ENCODE data around the gene TNPO3. TPM values are rescaled to one million over a fixed set of nuclear protein-coding genes. Genes with fewer than 3 reads are reported as not detected.

The TNPO3 gene
- total and polyA plus RNA-seq, 2 donors, result 17.2 to 30.7 TPM

DNA sequence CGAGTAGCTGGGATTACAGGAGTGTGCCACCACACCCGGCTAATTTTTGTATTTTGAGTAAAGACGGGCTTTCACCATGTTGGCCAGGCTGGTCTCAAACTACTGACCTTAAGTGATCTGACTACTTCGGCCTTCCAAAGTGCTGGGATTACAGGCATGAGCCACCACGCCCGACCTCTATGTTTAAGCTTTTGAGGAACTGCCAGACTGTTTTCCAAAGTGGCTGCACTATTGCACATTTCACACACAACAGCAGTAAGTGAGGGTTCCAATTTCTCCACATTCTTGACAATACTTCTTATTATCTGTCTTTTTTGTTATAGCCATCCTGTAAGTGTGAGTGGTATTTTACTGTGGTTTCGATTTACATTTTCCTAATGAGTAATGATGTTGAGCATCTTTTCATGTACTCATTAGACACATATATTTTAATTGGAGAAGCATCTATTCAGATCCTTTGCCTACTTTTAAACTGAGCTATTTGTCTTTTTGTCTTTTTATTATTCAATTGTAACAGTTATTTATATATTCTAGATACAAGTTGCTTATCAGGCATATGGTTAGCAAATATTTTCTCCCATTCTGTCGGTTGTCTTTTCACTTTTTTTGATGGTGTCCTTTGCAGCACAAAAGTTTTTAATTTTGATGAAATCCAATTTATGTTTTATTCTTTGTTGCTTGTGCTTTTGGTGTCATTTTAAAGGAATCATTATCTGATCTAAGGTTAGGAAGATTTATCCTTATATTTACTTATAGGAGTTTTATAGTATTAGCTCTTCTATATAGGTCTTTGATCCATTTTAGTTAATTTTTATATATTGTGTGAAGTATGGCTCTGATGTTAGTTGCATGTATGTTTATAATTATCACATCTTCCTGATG is 130.0 kb downstream of the TNPO3 start:
- Histone ChIP-seq H3K36me3 (ENCODE audit: control insufficient read depth in 2 of 2, insufficient read depth in 2 of 2, low read length in 1 of 2) (no peaks in the 10 kb centered on the region), H3K27me3 (ENCODE audit: control insufficient read depth in 2 of 2, insufficient read depth in 1 of 2, low read length in 1 of 2) (peaks cover under 1 to 30% of the 10 kb centered on the region in 2 donors), H3K27ac (ENCODE audit: low read depth in 1 of 2, low read length in 1 of 2) (no peak overlapping the region), H3K4me3 (ENCODE audit: low read length in 2 of 2) (no peak overlapping the region), H3K4me1 (ENCODE audit: control insufficient read depth in 2 of 2, insufficient read depth in 2 of 2, low read length in 2 of 2) (no peaks in the 10 kb centered on the region), H3K9me3 (ENCODE audit: control insufficient read depth in 2 of 2, insufficient read depth in 1 of 2, low read length in 1 of 2) (no peaks in the 10 kb centered on the region)
- WGBS, result 96% methylated on average over 8 of the region's 8 CpGs
- DNase-seq (ENCODE audit: low read depth in 6 of 9, low spot score in 9 of 9), result no peak

DNA sequence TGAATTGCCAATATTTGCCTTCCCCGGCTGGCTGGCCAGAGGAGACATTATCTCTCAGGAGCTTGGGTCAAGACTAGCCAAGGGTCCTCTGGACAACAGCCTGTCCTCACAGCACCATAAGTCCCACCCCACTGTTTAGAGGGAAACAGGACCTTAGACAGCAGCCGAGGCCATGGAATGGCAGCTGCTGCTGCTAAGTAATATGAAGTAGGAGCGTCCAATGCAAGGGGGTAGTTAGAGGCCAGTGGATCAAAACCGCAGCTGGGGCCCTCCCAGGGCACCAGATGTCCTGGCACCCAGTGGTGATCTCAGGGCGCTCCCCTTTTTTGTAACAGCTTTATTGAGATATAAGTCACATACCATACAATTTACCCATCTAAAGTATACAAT is 131.5 kb downstream of the TNPO3 start:
- no peak for DNase-seq (ENCODE audit: low read depth in 6 of 9, low spot score in 9 of 9)
- Histone ChIP-seq H3K4me1 (ENCODE audit: control insufficient read depth in 2 of 2, insufficient read depth in 2 of 2, low read length in 2 of 2) (no peaks in the 10 kb centered on the region), H3K36me3 (ENCODE audit: control insufficient read depth in 2 of 2, insufficient read depth in 2 of 2, low read length in 1 of 2) (no peaks in the 10 kb centered on the region), H3K27ac (ENCODE audit: low read depth in 1 of 2, low read length in 1 of 2) (no peak overlapping the region), H3K9me3 (ENCODE audit: control insufficient read depth in 2 of 2, insufficient read depth in 1 of 2, low read length in 1 of 2) (no peaks in the 10 kb centered on the region), H3K4me3 (ENCODE audit: low read length in 2 of 2) (no peak overlapping the region), H3K27me3 (ENCODE audit: control insufficient read depth in 2 of 2, insufficient read depth in 1 of 2, low read length in 1 of 2) (peaks cover 4 to 42% of the 10 kb centered on the region in 2 donors)
- 94% methylated on average over 5 of the region's 5 CpGs for WGBS

DNA sequence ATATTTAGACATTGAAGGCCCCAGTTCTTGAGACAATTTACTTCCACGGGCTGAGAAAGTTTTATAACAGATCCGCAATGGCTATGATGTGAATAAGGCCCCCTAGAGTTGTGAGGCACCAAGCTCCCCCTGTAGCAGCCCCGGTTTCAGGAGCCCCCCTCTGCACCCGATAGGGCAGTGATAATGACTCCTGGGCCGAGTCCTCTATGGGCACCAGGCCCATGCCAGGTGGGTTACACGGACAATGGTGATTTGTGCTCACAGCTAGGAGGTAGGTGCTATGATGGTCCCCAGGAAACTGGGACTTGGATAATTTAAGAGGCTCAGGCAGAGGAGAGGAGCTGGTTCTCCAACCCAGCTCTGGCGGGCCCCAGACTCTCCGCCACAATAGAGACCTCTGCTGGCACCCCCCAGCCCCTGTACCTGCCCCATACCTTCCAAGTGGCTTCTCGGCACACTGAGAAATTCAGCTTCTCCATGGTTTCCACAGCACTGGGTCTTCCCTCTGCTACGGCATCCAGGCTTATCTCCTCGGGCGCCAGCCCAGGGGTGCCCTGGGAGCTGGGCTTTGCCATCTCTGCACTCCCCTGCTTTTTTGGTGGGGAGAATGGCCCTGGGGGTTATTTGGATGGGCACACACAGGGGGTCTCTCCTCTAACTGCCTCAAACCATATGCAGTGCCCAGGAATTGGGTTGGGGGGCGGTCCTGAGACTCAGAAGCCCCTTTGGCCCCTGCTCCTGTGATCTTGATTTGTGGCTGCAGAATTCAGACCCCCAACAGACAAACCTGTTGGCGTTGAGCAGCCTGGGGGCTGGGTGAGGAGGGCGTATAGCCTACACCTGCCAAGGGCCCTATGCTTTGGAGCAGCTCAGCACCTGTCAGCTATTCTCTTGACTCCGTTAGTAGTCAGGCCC is 132.2 kb downstream of the TNPO3 start:
- 96% methylated on average over 16 of the region's 16 CpGs for WGBS
- H3K4me3 ChIP-seq (ENCODE audit: low read length in 2 of 2), result no peak overlapping the region
- H3K4me1 ChIP-seq (ENCODE audit: control insufficient read depth in 2 of 2, insufficient read depth in 2 of 2, low read length in 2 of 2), result no peaks in the 10 kb centered on the region
- no peaks in the 10 kb centered on the region for H3K9me3 ChIP-seq (ENCODE audit: control insufficient read depth in 2 of 2, insufficient read depth in 1 of 2, low read length in 1 of 2)
- no peaks in the 10 kb centered on the region for H3K36me3 ChIP-seq (ENCODE audit: control insufficient read depth in 2 of 2, insufficient read depth in 2 of 2, low read length in 1 of 2)
- no peak for DNase-seq (ENCODE audit: low read depth in 6 of 9, low spot score in 9 of 9)
- H3K27me3 ChIP-seq (ENCODE audit: control insufficient read depth in 2 of 2, insufficient read depth in 1 of 2, low read length in 1 of 2), result peaks cover 4 to 48% of the 10 kb centered on the region in 2 donors
- no peak overlapping the region for H3K27ac ChIP-seq (ENCODE audit: low read depth in 1 of 2, low read length in 1 of 2)

DNA sequence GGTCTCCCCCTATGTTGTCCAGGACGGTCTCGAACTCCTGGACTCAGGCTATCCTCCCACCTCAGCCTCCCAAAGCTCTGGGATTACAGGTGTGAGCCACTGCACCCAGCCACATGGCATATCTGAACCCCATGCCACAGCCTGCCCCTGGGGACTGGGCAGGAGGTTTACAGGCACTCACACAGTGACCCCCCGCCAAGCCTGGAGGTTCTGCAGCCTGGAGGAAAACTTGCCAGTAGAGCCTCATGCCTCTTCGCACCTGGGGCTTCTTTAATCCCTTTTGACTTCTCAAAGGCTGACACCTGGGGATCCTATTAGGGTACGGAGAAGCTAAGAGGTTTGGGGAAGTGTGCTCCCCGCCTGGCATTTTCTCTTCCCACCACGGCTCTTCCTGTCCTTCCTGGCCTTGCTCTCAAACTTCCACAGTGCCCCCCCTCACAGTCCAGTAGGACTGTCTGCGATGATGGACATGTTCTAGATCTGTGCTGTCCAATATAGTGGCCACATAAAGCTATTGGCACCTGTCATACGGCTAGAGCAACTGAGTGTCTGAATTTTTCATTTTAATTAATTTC is 133.0 kb downstream of the TNPO3 start:
- Histone ChIP-seq H3K4me3 (ENCODE audit: low read length in 2 of 2) (no peak overlapping the region), H3K27ac (ENCODE audit: low read depth in 1 of 2, low read length in 1 of 2) (no peak overlapping the region), H3K9me3 (ENCODE audit: control insufficient read depth in 2 of 2, insufficient read depth in 1 of 2, low read length in 1 of 2) (no peaks in the 10 kb centered on the region), H3K27me3 (ENCODE audit: control insufficient read depth in 2 of 2, insufficient read depth in 1 of 2, low read length in 1 of 2) (peaks cover 6 to 54% of the 10 kb centered on the region in 2 donors), H3K4me1 (ENCODE audit: control insufficient read depth in 2 of 2, insufficient read depth in 2 of 2, low read length in 2 of 2) (no peaks in the 10 kb centered on the region), H3K36me3 (ENCODE audit: control insufficient read depth in 2 of 2, insufficient read depth in 2 of 2, low read length in 1 of 2) (no peaks in the 10 kb centered on the region)
- WGBS, result 92% methylated on average over 9 of the region's 9 CpGs
- DNase-seq (ENCODE audit: low read depth in 6 of 9, low spot score in 9 of 9), result no peak

DNA sequence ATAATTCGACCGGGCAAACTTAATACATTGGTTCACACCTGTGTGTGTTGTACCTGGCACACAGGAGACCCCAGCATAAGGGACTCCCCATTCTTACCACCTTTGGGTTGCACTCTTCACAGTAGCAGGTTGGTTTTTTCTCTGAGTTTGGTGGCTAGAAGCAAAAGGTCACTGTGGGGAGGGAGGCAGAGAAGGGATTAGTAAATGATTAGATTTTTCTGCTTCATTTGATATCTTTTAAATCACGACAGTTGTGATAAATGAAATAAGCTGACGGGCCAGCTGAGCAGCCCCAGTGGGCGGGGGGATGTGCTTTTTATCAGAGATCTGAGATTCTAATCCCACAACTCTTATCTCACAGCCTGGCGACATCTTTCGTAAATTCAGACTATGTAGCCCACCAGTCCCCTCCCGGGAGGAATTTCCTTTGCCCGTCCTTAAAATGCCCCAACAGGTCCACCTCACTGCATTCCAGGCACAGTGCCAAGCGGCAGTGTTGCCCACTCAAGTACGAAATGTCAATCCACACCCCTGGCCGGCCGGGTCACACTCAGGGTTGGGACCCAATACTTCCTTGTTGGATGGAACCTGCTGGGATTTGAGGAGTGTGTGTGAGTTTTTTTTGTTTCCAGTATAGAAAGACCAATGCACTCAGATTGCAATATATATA is 133.9 kb downstream of the TNPO3 start:
- Histone ChIP-seq H3K4me3 (ENCODE audit: low read length in 2 of 2) (no peak overlapping the region), H3K27me3 (ENCODE audit: control insufficient read depth in 2 of 2, insufficient read depth in 1 of 2, low read length in 1 of 2) (peaks cover 14 to 63% of the 10 kb centered on the region in 2 donors), H3K36me3 (ENCODE audit: control insufficient read depth in 2 of 2, insufficient read depth in 2 of 2, low read length in 1 of 2) (no peaks in the 10 kb centered on the region), H3K9me3 (ENCODE audit: control insufficient read depth in 2 of 2, insufficient read depth in 1 of 2, low read length in 1 of 2) (no peaks in the 10 kb centered on the region), H3K27ac (ENCODE audit: low read depth in 1 of 2, low read length in 1 of 2) (no peak overlapping the region), H3K4me1 (ENCODE audit: control insufficient read depth in 2 of 2, insufficient read depth in 2 of 2, low read length in 2 of 2) (no peaks in the 10 kb centered on the region)
- 92% methylated on average over 13 of the region's 13 CpGs for WGBS
- DNase-seq (ENCODE audit: low read depth in 6 of 9, low spot score in 9 of 9), result no peak

DNA sequence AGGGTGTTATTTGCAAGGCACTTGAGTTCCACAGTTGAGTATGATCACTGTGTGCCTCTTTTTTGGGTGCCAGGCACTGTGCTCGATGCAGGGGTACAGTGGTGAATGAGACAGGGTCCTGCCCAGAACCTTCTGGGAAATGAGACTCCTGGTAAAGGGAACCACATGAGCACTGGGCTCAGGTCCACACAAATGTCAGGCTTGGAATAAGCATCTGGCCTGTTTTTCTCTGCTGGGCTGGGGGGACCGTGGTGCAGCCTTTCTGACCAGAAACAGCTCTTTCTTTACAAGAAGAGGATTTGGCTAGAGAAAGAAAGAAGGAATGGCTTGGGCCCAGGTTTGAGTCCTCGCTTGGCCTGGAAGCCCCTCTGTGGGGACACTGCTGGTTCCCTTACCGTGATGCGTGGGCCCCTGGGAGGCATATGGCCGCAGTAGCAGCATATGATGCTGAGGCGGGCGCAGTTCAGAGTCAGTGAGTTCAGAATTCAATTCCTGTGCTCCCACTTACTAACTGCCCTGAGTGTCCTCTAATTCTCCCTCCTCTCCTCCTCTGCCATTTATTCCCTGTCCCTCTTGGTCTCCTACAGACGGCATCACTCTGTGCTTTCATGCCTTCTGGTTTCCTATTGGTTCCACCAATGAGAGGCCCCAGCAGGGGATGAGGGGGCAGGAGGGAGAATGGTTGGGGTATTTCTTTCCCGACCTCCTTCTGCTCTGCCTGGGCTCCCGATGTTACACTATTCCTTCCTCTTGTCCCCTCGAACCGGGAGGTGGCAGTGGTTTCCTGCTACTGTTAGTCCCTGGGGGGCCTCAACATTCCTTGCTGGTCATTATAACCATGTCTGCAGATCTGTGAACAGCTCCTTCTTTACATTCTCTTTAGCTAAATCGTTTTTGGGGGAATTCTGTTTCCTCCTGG is 134.8 kb downstream of the TNPO3 start:
- peaks cover 0 to 4% of the 10 kb centered on the region in 2 donors for H3K4me1 ChIP-seq (ENCODE audit: control insufficient read depth in 2 of 2, insufficient read depth in 2 of 2, low read length in 2 of 2)
- H3K27me3 ChIP-seq (ENCODE audit: control insufficient read depth in 2 of 2, insufficient read depth in 1 of 2, low read length in 1 of 2), result peaks cover 20 to 72% of the 10 kb centered on the region in 2 donors
- no peak for DNase-seq (ENCODE audit: low read depth in 6 of 9, low spot score in 9 of 9)
- H3K27ac ChIP-seq (ENCODE audit: low read depth in 1 of 2, low read length in 1 of 2), result no peak overlapping the region
- no peaks in the 10 kb centered on the region for H3K9me3 ChIP-seq (ENCODE audit: control insufficient read depth in 2 of 2, insufficient read depth in 1 of 2, low read length in 1 of 2)
- 65% methylated on average over 14 of the region's 14 CpGs for WGBS
- H3K4me3 ChIP-seq (ENCODE audit: low read length in 2 of 2), result no peak overlapping the region
- H3K36me3 ChIP-seq (ENCODE audit: control insufficient read depth in 2 of 2, insufficient read depth in 2 of 2, low read length in 1 of 2), result no peaks in the 10 kb centered on the region

DNA sequence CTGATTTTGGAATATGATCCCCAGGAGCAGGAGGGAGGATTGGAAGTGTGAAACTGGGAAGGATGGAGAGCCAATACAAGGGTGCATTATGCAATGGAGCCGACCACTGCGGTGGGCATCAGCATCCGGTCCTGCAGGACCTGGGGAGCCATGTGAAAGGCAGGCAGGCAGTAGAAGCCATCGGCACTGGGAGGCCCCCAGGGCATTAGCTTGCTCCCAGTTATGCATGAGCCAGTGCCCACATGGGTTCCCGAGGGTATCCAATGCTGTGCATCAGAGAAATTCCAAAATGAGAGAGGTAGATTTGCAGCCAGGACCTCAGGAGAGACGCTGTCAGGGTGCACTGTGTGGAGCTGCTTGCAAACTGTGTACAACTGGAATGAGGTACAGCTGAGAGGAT is 135.7 kb downstream of the TNPO3 start:
- Histone ChIP-seq H3K27me3 (ENCODE audit: control insufficient read depth in 2 of 2, insufficient read depth in 1 of 2, low read length in 1 of 2) (peaks cover 27 to 81% of the 10 kb centered on the region in 2 donors), H3K4me3 (ENCODE audit: low read length in 2 of 2) (no peak overlapping the region), H3K4me1 (ENCODE audit: control insufficient read depth in 2 of 2, insufficient read depth in 2 of 2, low read length in 2 of 2) (peaks cover 0 to 4% of the 10 kb centered on the region in 2 donors), H3K36me3 (ENCODE audit: control insufficient read depth in 2 of 2, insufficient read depth in 2 of 2, low read length in 1 of 2) (no peaks in the 10 kb centered on the region), H3K27ac (ENCODE audit: low read depth in 1 of 2, low read length in 1 of 2) (no peak overlapping the region), H3K9me3 (ENCODE audit: control insufficient read depth in 2 of 2, insufficient read depth in 1 of 2, low read length in 1 of 2) (no peaks in the 10 kb centered on the region)
- 94% methylated on average over 6 of the region's 6 CpGs for WGBS
- no peak for DNase-seq (ENCODE audit: low read depth in 6 of 9, low spot score in 9 of 9)

All from thymus (tissue), 11 donors.